LNCAP (cell line): Measurements from ENCODE around the gene FRK.
A peak's percentile ranks its signal among the peaks of the same experiment; 100 is the strongest.

ENCODE experiments used
- CTCF ChIP-seq: fragments of 450-650 bp; IDR thresholded peaks from 2 replicates; pipeline ENCODE4 v1.5.1; 2017; ENCODE audit warnings: mild to moderate bottlenecking

The FRK gene

DNA sequence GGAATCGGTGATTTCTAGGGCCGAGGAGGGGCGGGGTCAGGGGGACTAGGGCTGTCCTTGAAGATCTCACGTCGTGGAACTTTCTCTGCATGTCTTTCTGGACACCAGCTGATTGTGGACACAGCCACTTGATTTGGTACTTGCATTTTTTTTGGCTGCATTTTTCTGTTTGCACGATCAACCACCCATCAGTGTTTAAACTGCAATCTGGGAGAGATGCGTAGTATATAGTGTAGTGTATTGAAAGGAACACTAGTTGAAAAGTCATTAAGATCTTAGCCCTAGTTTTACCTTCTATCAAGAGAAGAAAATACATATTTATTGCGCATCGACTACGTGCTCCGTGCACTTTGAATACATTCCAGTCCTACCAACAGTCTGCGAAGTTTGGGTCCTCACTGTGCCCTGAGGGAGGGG is 40.6 kb upstream of the FRK start:
- no peak for TF ChIP-seq CTCF

- TF ChIP-seq CTCF = peak; percentile 33; the same call in 1 of the 2 replicates
Measured at GRCh38 chr6:116100419-116101301, 40.0 kb upstream of the FRK start, which contains the start of gene NT5DC1. TSS of gene NT5DC1 (plus strand) at chr6:116100853. CDS start at chr6:116100931, 78 bp downstream.

DNA sequence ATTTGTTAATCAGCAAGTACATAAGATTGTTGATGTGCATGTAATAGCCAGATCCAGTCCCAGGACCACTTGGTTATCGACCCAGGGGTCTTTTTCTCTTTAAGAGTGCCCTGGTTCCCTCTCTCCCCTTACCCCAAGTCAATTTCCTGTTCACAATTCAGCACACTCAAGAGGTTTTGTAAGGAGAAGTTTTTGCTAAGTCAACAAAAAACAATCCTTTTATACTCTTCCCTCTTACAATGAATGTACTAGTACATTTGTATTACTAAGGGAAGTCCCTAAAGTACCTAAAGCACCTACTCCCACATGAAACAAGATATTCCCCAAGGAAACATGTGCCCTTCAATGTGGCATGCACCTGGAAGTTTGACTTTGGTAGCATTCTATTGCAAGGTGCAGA is 38.3 kb upstream of the FRK start:
- TF ChIP-seq CTCF = no peak

DNA sequence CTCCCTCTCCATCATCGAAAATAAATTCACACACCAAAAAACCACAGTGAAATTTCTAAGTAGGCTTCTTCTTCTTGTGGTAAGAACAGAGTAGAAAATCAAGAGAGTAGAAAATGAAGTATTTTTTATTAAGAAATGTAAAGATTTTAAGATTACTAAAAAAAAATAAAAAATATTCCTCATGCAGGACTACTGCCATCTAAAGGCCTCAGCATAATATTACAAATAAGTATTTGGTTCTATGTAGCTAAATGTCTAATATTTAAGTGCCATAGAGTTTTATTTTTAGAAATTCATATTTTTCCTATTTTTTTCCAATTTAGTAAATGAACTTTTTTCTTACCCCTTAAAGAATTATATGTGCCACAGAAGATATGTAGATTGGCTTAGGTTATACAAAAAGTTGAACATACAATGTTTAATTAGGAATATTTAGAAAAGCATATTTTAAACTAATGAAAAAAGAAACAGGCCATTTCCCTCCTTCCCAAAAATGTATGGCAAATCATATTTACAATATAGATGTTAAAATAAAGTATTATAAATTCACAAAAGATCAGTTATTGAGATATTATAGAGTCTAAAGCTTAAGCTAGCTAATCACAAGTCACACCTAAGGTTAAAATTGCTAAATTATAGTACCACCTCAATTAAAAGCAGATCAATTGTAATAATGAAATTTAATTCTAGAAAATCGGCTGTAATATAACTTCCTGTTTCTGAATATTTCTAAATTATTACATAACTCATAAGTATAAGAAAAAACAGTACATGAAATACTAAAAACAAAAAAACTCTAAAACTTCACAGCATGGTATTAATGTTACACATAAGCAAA is 36.5 kb upstream of the FRK start:
- TF ChIP-seq CTCF = peak; percentile 63

DNA sequence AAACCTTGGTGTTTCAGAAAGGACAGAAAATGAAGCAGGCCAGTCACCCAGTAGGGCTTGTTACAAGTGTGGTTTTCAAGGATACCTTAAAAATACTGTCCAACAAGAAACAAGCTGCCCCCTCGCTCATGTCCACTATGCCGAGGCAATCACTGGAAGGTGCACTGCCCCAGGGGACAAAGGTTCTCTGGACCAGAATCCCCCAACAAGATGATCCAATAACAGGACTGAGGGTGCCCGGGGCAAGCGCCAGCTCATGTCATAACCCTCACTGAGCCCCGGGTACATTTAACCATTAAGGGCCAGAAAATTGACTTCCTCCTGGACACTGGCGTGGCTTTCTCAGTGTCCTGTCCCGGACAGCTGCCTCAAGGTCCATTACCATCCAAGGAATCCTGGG is 33.4 kb upstream of the FRK start:
- no peak for TF ChIP-seq CTCF

- no peak for TF ChIP-seq CTCF
Measured at GRCh38 chr6:116090251-116090650, 29.6 kb upstream of the FRK start.

DNA sequence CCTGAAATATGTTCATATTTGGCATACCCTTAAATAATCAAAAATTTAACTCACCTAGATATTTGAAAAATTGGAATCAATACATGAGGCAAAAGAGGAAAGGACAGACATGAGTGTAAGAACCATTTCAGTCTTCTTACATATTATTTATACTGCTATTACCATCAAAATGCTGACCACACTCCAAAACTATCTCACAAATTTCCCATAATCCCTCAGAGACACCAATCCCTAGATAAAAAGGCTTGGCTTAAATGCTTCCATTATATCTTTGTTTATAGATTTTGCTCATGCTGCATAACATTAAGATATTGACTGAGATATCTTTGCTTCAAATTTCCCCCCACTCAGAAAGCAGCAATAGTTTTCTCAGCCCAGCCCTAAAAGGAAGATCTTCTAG is 28.3 kb upstream of the FRK start:
- TF ChIP-seq CTCF = no peak
